Fibroblast of lung (primary cell): ENCODE results near the gene WDR75. TPM values are rescaled to one million over a fixed set of nuclear protein-coding genes. Genes with fewer than 3 reads are reported as not detected.

ENCODE experiments used
- DNase-seq, 2 donors: peaks; one replicate each; pipeline versions ENCODE4 v3.0.0 to v3.0.0-alpha.2; 2010; ENCODE audit warnings: low read depth in 2 of 2
- H2AFZ ChIP-seq: 2 replicates; pipeline ENCODE4 v1.5.1; 2012; ENCODE audit warnings: low read length, control low read depth, inconsistent platforms
- H3K27ac ChIP-seq: 2 replicates; pipeline ENCODE4 v1.5.1; 2011; ENCODE audit warnings: low read length, control low read depth; ENCODE audit not compliant: insufficient read depth
- H3K27me3 ChIP-seq: 2 replicates; pipeline ENCODE4 v1.5.1; 2011; ENCODE audit warnings: mild to moderate bottlenecking, low read length; ENCODE audit not compliant: control insufficient read depth, insufficient read depth
- H3K36me3 ChIP-seq: 2 replicates; pipeline ENCODE4 v1.5.1; 2011; ENCODE audit warnings: low read length; ENCODE audit not compliant: control insufficient read depth, insufficient read depth
- H3K4me1 ChIP-seq: 2 replicates; pipeline ENCODE4 v1.5.1; 2011; ENCODE audit warnings: low read length; ENCODE audit not compliant: control insufficient read depth, insufficient read depth; ENCODE audit errors: extremely low read depth
- H3K4me2 ChIP-seq: 2 replicates; pipeline ENCODE4 v1.5.1; 2011; ENCODE audit warnings: low read length, control low read depth; ENCODE audit not compliant: insufficient read depth; ENCODE audit errors: extremely low read depth
- H3K4me3 ChIP-seq, 4 experiments: fragments of 200-600 bp in 1 of 4; sonication (generic) in 1 of 4; replicated peaks in 1 of 4; 2 replicates each; pipeline ENCODE4 v1.5.1; 2011 to 2016; ENCODE audit warnings: low read length in 4 of 4, low read depth in 3 of 4, mild to moderate bottlenecking in 3 of 4, control low read depth in 2 of 4, inconsistent platforms in 1 of 4, mixed read lengths in 1 of 4; ENCODE audit not compliant: insufficient read depth in 1 of 4; ENCODE audit errors: control extremely low read depth in 1 of 4
- H3K79me2 ChIP-seq: 2 replicates; pipeline ENCODE4 v1.5.1; 2012; ENCODE audit warnings: mild to moderate bottlenecking, low read length, inconsistent platforms; ENCODE audit not compliant: control insufficient read depth, insufficient read depth
- H3K9ac ChIP-seq: 2 replicates; pipeline ENCODE4 v1.5.1; 2011; ENCODE audit warnings: mild to moderate bottlenecking, low read length, control low read depth; ENCODE audit not compliant: insufficient read depth
- H3K9me3 ChIP-seq: 2 replicates; pipeline ENCODE4 v1.5.1; 2012; ENCODE audit warnings: low read depth, low read length; ENCODE audit not compliant: control insufficient read depth, insufficient read depth
- H4K20me1 ChIP-seq: 2 replicates; pipeline ENCODE4 v1.5.1; 2011; ENCODE audit warnings: low read length; ENCODE audit not compliant: control insufficient read depth, insufficient read depth; ENCODE audit errors: extremely low read depth
- CTCF ChIP-seq, 2 donors: IDR thresholded peaks in 1 of 2; conservative IDR thresholded peaks in 1 of 2; 1 replicate in 1 of 2; 2 replicates in 1 of 2; pipeline ENCODE4 v1.5.1; 2011 to 2012; ENCODE audit warnings: low read length in 2 of 2, control low read depth in 1 of 2, inconsistent platforms in 1 of 2, low read depth in 1 of 2, mild to moderate bottlenecking in 1 of 2
- EZH2 ChIP-seq: IDR thresholded peaks from 2 replicates; pipeline ENCODE4 v1.5.1; 2012; ENCODE audit warnings: low read length, control low read depth, mild to moderate bottlenecking; ENCODE audit errors: missing control alignments
- polyA plus RNA-seq, 2 donors: library from polyadenylated mRNA; depleted of rRNA in 1 of 2; stranded (reverse) in 1 of 2; unstranded in 1 of 2; fragments of >200 nt; gene quantifications; 2 replicates each; pipeline ENCODE4 v1.2.1, GENCODE V29; 2011 to 2012; ENCODE audit warnings: missing spikeins in 1 of 2
- total RNA-seq: library from RNA; depleted of rRNA; stranded (reverse); fragments of >200 nt; gene quantifications from 2 replicates; pipeline ENCODE4 v1.2.1, GENCODE V29; 2014

WDR75 gene
- total and polyA plus RNA-seq, 2 donors (not counting 1 experiment from before 2014, with no cell fraction given): 33.9 to 54.0 TPM

GRCh38 chr2:189421644-189422043, 19.6 kb upstream of the WDR75 start:
- H3K9ac ChIP-seq: no peak overlapping the region
- TF ChIP-seq EZH2 (no peak), CTCF (conservative IDR thresholded peaks at IDR 0.05 in 1 of 2, IDR thresholded peaks at IDR 0.05 in 1 of 2; ENCODE audit: low read depth in 1 of 2, low read length in 2 of 2) (peak in 1 of 2 donors; percentile 27)
- peaks cover 4% of the 10 kb centered on the region for H3K4me1 ChIP-seq
- no peak overlapping the region for H3K4me2 ChIP-seq
- H3K79me2 ChIP-seq: no peaks in the 10 kb centered on the region
- H4K20me1 ChIP-seq: no peaks in the 10 kb centered on the region
- peak overlapping the region; percentile 17 for H2AFZ ChIP-seq
- no peak overlapping the region for H3K4me3 ChIP-seq
- peak; percentile 83 to 90 for DNase-seq
- no peak overlapping the region for H3K27ac ChIP-seq
- H3K27me3 ChIP-seq: no peaks in the 10 kb centered on the region
- H3K36me3 ChIP-seq: no peaks in the 10 kb centered on the region
- H3K9me3 ChIP-seq: no peaks in the 10 kb centered on the region

- no peaks in the 10 kb centered on the region for H4K20me1 ChIP-seq
These were observed 16.3 kb upstream of the WDR75 start for GRCh38 chr2:189424961-189425360.

GRCh38 chr2:189425676-189426075, 15.6 kb upstream of the WDR75 start:
- Histone ChIP-seq H3K9ac (no peak overlapping the region), H3K4me2 (no peak overlapping the region), H3K79me2 (no peaks in the 10 kb centered on the region), H3K4me1 (peaks cover 4% of the 10 kb centered on the region), H3K4me3 (no peak overlapping the region), H2AFZ (no peak overlapping the region), H3K36me3 (no peaks in the 10 kb centered on the region), H3K27ac (no peak overlapping the region), H4K20me1 (no peaks in the 10 kb centered on the region), H3K27me3 (no peaks in the 10 kb centered on the region), H3K9me3 (no peaks in the 10 kb centered on the region)
- no peak for DNase-seq
- TF ChIP-seq EZH2 (no peak), CTCF (conservative IDR thresholded peaks at IDR 0.05 in 1 of 2, IDR thresholded peaks at IDR 0.05 in 1 of 2; ENCODE audit: low read depth in 1 of 2, low read length in 2 of 2) (no peak)

More at GRCh38 chr2:189424961-189425360, 16.3 kb upstream of the WDR75 start:
- Histone ChIP-seq H3K4me2 (no peak overlapping the region), H3K4me3 (no peak overlapping the region), H3K27me3 (no peaks in the 10 kb centered on the region), H3K9ac (no peak overlapping the region), H3K79me2 (no peaks in the 10 kb centered on the region), H2AFZ (no peak overlapping the region), H3K27ac (no peak overlapping the region), H3K4me1 (peaks cover 4% of the 10 kb centered on the region), H3K36me3 (no peaks in the 10 kb centered on the region), H3K9me3 (no peaks in the 10 kb centered on the region)
- no peak for DNase-seq
- TF ChIP-seq EZH2 (no peak), CTCF (conservative IDR thresholded peaks at IDR 0.05 in 1 of 2, IDR thresholded peaks at IDR 0.05 in 1 of 2; ENCODE audit: low read depth in 1 of 2, low read length in 2 of 2) (no peak)
